ENCODE results near the gene ANKRD50.
A peak's percentile ranks its signal among the peaks of the same experiment; 100 is the strongest.

The ANKRD50 gene

GRCh38 chr4:124636788-124637187 lies 75.7 kb downstream of the ANKRD50 start:
- DNase-seq (ENCODE audit: low read depth), result no peak

GRCh38 chr4:124635331-124635730 lies 77.2 kb downstream of the ANKRD50 start:
- no peak for DNase-seq (ENCODE audit: low read depth)

GRCh38 chr4:124633285-124633941 lies 79.1 kb downstream of the ANKRD50 start:
- no peak for DNase-seq (ENCODE audit: low read depth)

GRCh38 chr4:124632439-124632838 lies 80.1 kb downstream of the ANKRD50 start:
- DNase-seq (ENCODE audit: low read depth), result no peak

- DNase-seq (ENCODE audit: low read depth), result peak; percentile 87
Measured at GRCh38 chr4:124631760-124632159, 80.8 kb downstream of the ANKRD50 start.

GRCh38 chr4:124629681-124630080 lies 82.9 kb downstream of the ANKRD50 start:
- DNase-seq (ENCODE audit: low read depth), result no peak

Data from GM04504 (cell line).